NK-92 treated with Interleukin-12 subunit alpha and Interleukin-12 subunit beta, amount 100 ng/mL, for 24 hours (cell line): Measurements from ENCODE around the gene UBE2J2.

ENCODE experiments used
- DNase-seq: peaks from one replicate; lab custom pipeline; 2025; lab: John Stamatoyannopoulos, UW

Gene UBE2J2

DNA sequence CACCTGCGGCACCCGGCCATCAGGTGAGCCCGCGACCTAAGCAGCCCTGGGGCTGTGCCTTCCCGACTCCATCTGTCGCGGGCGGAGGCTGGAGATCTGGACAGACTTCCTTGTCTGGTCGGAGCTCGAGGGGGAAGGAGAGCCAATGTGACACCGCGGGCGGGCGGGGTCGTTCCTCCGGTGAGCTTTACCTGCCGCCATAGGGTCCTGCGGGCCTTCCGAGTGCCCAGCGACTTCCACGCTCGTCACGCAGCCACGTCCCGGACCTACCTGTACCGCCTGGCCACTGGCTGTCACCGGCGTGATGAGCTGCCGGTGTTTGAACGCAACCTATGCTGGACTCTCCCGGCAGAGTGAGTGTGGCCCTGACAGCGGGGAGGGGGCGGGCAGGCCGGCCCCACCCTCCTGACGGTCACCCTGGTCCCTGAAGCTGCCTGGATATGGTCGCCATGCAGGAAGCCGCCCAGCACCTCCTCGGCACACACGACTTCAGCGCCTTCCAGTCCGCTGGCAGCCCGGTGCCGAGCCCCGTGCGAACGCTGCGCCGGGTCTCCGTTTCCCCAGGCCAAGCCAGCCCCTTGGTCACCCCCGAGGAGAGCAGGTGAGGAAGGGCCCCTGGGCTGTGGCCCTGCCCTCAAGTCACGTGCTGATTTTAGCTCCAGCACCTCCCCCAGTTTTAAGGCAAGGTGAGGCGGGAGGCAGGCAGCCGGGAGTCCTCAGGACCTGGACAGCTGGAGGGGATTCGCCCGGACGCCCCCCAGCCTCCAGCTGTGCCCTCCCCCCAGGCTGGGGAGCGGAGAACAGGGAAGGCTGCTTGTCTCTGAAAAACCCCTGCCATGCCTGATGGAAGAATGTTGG lies 35.8 kb upstream of the UBE2J2 start:
- no peak for DNase-seq

DNA sequence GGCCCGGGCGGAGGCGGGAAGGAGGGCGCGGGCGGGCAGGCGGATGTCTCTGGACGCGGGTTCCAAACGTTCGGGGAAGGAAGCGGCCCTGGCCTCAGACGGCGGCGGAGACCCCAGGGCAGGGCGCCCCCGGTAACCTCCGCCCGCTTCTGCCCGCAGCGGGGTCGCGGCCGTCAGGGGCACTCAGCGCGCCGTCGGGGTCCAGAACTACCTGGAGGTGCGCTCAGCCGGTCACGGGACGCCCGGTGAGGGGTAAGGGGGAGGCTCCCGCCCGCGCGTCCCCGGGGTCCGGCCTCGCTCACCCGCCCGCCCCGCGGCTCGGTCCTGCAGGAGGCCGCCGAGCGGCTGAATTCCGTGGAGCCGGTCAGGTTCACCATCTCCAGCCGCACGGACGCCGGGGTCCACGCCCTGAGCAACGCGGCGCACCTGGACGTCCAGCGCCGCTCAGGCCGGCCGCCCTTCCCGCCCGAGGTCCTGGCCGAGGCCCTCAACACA lies 35.1 kb upstream of the UBE2J2 start:
- peak; percentile 62 for DNase-seq

DNA sequence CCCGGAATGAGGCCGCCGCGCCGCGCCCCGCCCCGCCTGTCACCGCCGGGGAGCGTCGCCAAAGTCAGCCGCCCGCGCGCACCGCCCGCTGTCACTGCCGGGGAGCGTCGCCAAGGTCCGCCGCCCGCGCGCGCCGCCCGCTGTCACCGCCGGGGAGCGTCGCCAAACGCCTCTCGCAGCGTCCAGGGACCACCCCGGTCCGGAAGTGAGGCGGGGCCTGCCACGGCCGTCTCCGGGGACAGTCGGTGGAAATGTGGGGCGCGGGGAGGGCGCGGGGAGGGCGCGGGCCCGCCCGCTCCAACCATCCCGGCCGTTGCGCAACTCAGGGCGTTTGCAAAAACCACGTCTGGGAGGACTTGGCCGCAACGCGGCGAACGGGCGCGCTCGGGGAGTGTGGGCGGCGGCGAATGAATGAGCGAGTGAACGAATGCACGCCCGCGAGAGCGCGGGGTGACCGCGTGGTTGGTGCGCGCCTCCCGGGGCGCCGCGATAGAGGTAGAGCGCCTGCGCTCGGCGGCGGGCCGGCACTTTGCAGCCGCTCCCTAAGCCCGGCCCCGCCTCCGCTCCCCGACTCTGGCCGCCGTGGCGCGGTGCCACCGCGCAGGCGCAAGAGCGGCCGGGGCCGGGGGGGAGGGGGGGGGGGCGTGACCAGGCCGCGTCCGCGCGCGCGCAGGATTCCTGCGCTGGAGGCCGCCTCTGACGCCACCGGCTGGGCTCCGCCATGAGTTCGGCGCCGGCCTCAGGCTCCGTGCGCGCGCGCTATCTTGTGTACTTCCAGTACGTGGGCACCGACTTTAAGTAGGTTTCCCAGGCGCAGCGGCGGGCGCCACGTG lies 34.5 kb upstream of the UBE2J2 start, which contains the start of the genes ACAP3 and PUSL1:
TSS of gene ACAP3 (minus strand) at position 8 of the 833 bp plus-strand sequence. CDS start 115 bp downstream, outside the sequence.
TSS of gene PUSL1 (plus strand) at position 675 of the 833 bp plus-strand sequence. CDS start at position 722, 47 bp downstream.
- DNase-seq: peak; percentile 93

DNA sequence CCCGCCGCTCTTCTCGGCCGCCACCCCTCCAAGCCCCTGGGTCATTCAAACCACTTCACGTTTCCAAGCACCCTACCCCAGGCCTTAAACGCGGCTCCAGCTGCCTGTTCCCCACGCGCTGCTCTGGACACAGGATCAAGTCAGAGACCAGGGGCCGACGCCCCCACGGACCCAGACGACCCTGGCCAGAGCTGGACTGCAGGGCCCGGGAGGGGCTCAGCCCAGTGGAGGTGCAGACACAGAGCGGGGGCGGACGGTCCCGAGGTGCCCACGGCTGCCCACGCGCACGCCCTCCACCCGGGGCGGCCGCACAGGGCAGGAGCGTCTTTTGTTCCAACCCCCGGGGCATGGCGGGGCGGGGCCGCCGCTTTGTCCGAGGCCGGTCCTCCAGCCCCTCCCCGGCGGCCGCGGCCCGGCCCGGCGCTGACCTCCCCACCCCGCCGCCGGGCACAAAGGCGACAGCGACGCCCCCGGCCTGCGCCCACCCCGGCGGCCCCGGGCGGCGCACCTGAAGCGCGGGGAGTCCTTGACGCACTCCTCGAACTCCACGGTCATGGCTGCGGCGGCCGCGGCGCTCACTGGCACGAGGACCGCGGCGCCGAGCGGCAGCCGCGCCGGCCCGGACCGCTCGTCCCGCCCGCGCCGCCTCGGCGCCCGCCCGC lies 33.7 kb upstream of the UBE2J2 start:
- no peak for DNase-seq

DNA sequence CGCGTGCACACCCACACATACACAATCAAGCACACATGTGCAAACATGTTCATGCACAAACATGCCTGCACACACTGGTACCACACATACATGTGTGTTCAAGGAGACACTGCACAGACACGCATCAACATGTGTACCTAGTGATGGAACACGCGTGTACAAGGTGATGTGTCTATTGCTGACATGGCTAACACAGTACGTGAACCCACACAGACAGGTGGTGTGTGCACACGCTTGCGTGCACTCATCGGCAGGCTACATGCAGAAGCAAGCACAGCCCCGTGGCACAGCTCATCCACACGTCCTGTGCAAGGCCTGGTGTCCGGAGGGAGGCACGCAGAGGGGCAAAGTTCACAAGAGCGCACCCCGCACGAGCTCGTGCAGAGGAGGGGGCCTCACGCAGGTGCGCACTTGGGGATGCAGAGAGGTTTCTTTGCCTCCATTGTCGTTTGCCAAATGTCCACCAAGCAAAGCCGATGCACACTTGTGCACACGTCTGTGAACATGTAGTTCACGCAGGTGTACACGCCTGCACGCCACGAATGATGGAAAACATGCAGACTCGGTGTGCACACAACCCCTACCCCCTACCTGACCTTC lies 33.1 kb upstream of the UBE2J2 start:
- DNase-seq: no peak

DNA sequence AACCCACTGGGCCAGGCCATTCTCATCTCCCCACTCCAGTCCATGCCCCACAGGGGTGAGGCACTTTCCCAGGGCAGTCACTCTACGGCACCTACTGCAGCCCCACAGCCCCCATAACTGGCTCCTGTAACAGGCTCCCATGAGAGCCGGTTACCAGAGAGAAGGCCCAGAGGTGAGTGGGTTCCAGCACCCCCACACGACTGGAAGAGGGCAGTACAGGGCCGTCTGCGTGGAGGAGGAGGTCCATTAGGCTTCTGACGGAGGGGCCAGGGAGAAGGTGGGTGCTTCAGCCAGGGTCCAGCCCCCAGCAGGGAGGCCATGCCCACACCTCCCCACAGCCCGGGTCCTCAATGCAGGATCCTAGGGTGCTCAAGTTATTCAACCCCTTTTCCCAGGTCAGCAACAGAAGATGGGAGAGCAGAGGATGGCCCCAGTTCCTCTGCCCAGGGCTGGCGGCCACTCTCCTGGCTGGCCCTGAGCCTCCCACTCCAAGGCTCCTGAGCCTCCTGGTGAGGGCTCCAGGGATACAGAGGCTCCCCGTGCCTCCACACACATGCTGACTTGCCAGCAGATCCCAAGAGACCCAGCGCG lies 32.5 kb upstream of the UBE2J2 start:
- DNase-seq: no peak

DNA sequence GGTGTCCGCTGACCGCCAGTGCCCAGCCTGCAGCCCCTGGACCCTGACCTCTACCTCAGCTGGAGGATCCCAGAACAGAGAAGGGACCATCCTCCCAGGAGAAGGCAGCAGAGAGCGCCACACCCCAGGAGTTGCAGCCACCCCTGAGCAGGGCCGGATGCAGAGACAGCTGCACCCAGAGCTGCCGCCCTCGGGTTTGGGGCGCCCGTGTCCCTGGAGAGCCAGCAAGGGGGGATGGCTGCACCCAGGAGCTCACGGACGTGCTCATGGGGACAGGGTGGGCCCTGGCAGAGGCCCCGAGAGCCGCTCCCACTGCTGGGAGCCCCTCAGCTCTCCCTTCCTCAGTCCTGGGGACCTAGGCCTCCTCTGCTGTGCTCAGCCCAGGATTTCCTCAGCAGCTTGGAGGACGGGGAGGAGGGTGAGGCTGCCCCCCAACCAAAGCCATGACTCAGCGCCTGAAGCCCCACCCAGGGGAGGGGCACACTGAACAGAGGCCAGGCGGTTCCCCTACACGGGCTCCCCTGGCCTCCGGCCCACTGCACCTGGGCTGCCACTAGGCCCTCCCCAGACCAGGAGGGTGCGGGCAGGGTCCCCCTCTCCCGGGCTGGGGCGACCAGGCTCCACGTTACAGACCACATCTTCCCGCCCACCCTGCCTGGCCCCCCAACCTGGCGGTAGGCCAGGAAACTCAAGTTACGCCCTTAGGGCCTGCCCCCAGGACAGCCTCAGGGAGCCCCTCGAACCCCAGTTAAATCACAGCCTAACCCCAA lies 31.8 kb upstream of the UBE2J2 start:
- no peak for DNase-seq

DNA sequence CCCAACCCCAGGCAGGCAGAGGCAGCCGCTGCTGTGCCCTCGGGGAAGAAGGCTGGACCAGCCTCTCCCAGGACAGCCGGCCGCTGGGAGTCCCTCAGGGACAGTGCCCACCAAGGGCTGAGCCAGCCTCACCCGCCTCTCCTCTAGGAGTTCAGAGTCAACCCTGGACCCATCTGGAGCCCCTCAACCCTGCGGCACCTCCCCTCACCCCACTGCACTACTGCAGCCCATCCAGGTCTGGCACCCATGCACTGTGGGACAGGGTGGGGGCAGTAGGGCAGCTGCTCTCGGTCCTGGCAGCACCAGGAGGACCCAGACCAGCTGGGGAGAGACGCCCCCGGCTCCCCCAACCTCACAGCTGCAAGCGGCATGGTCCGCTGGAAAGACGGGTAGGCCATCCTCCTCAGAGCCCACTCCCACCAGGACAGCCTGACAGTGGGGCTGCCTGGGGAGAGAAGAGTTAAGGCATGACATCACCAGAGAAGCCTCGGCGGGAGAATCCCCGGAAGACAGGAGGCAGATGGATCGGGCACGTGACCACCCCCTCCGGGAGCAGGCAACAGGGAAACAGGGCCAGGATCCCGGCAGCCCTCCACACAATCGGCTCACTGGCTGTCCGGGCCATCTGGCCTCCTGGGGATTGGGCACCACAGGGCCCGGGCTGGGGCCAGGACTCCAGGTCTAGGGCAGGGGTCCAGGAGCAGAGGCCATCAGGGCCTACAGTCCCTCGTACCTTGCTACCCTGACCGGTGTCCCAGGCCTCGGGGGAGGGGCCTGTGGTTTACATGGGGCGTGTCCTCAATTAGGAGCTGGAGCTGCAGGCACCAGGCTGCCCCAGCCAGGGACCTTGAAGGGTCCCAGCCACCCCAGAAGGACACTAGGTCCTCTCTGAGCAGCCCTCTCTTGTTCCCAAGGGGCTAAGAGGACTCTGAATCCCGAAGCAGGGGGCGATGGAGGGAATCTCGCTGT lies 31.0 kb upstream of the UBE2J2 start:
- no peak for DNase-seq

DNA sequence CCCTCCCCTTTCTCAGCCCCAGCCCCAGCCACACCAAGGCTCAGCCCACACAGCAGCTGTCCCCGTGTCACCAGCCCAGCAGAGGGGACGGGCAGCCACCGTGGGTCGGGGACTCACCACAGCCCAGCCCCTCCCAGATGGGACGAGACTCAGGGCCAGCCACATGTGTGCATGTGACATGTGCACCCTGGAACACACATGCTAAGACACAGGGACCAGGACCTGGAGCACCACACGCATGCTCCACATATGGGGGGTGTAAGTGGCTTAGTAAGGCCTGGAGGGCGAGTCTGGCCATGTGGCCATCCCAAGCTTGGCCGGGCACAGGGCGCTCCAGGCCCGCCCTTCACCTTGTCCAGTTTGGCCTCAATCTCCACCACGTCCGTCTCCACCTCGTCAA lies 30.1 kb upstream of the UBE2J2 start:
- no peak for DNase-seq

DNA sequence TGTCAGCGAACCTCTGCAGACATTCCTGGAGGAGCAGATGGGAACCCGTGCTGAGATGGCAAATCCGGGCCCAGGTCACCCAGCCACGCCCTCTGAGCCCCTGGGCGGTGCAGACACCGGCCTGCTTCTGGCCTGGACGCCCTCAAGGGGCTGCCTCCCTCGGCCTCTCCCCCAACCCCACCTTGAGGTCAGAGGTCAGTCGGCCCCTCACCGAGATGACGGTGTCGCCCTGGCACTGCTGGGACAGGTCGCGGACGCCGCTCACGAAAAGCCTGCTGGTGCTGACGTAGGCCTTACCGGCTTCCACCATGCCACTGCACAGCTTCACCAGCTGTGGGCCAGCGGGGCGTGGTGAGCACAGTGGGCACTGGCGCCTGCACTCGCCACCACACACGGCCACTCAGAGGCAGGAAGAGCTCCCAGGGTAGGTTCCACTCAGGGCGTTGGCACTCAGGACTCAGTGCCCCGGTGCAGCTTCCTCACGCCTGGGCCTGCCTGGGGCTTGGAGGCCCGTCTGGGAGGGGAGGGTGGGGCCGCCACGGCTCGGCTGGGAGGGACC lies 29.4 kb upstream of the UBE2J2 start:
- DNase-seq: no peak

DNA sequence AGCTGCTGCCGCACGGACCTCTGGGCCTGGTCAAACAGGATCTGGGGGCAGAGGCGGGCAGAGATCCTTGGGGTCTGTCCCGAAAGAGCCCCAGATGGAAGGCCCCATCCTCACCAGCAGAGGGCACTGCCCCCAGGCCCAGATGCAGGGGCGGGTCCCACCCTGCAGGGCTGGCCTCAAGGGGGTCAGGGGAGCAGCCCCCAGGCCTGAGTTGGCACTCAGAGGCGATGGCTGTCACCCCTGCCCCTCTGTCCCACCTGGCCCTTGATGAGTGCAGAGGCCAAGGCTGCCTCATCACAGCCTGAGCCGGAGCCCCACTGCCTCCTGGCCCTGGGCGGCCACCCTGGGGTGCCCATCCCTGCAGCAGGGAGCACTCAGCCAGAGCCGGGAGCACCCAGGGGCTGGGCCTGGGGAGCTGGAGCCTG lies 28.4 kb upstream of the UBE2J2 start:
- no peak for DNase-seq

DNA sequence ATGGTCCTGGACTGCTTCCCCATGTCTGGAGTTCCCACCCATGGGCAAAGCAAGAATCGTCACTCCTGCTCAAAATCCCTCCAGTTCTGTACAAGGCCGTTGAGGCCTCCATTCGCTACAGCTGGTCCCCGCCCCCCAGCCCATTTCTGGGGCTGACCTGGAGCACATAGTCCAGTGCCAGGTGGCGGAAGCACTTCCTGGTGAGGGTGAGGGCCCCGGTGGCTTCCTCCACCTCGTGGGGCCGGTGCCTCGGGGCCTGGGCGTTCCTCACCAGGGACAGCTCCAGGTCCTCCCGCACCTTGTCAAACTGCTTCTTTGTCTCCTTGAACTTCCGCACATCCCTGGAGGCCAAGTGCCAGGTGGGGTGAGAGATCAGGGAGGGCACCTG lies 26.7 kb upstream of the UBE2J2 start:
- no peak for DNase-seq

DNA sequence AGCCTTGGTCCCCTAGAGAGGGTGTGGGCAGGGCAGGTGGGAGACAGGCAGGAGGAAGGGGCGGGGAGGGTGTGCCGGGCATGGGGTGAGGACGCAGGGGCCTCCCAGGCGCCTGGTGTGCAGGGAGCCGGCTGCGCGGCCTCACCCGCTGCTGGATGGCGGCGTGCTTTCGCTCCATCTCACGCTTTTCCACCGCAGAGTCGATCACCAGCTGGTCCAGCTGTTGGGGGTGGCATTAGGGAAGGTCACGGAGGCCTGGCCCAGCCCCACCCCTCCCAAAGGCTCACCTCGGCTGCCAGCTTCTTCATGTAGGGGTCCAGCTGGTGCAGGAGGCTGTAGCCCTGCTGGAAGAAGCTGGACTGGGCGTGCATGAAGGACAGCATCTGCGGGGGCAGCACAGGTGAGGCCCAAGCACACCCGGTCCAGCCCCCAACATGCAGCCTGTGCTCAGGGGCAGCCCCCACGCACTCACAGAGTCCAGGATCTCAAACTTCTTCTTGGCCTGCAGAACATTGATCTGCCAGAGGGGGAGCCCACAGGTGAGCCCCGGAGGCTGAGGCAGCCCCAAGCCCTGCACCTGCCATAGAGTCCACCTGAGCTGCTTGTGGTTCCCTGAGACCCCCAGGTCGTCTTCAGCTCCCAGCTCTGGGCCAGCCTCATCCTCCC lies 26.2 kb upstream of the UBE2J2 start:
- no peak for DNase-seq

DNA sequence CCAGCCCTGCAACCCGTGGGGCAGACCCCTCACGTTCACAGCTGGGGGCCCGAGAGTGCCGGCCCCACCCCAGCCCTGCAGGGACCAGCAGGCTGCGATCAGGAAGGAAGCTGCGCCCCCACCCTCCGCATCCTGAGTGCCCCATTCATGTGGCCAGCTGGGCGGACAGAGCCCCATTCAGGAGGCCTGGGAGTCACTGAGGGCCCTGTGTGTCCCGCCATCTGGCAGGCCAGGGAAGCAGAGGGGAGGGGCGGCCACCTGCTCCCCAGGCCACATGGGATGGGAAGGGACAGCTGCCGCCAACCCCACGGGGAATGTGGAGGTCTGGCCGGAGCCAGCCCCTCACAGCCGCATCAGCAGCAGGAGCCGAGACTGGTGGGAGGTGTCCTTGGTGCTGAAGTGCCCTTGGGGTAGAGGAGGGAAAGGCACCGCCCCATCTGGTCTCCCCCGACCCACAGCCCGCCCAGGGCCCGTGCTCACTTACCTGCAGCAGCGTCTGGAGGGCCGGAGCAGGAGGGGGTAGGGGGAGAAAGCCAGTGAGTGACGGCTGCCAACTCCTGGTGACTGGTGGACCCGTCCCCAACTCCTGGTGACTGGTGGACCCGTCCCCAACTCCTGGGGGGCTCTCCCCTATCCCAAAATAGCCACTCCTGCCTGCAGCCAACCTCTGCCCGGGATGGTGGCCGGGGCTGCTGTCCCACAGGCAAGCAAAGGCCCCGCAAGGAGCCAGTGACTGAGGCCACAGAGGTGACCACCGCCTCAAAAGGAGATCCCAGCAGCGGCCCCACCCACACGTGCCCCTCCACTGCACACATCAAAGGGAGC lies 25.4 kb upstream of the UBE2J2 start:
- DNase-seq: no peak

DNA sequence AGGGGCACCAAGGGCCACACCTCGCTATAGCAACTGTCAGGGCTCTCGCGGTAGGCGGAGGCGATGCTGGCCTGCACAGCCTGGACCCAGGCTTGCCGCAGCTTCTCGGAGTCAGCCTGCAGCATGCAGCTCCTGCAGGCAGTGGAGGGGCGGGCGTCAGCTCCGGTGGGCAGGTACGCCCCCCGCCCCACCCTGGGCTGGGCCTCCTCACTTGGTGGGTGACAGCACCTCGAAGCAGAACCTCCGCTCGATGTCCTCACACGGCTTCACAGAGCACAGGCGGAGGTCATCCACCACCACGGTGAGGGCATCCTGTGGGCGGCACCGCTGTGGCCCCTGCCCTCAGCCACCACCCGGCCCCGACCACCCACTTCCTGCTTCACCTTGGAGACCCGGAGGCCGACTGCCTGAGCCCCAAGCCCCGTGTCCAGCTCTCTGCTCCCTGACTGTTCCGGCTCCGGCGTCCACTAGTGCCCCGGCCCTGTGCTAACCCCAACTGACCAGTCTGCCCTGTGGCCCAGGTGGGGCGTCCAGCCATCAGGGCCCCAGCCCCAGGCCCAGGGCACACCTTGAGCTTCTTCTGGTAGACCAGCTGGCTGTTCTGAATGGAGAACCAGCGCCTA lies 24.3 kb upstream of the UBE2J2 start:
- no peak for DNase-seq

DNA sequence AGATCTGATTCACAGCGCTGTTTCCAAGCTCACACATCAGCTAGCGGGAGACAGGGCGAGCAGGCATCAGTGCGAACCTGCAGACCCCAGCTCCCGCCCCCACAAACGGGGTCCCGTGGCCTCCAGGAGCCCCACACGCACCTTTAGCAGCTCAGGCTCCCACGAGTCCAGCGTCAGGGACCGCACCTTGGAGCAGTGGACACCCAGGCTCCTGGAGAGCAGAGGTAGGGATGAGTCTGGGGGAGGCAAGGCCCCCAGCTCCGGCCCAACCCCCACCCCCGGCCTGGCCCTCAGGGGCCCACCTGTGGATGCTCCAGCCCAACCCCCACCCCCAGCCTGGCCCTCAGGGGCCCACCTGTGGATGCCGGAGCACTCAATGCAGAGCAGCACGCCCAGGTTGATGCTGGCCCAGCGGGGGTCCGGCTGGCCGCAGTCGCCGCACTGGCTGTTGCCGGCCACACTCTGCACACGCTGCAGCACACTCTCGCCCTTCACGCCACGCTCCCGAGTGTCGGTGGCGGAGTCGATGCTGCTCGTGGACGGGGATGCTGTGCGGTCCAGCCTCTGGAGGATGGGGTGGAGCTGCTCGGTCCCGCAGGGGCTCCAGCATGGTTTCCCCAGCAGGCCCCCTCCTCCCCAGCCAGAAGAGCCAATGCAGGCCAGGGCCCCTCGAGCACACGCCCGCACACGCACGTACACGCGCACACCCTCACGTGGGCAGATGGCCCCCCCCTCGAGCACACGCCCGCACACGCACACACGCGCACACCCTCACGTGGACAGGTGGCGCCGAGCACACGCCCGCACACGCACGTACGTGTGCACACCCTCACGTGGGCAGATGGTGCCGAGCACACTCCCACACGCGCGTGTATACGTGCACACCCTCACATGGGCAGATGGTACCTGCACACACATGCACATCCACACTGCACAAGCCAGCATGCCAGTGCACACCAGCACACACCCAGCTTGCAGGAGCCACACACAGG lies 22.7 kb upstream of the UBE2J2 start:
- no peak for DNase-seq
